HG02678 (cell line): ENCODE data around the gene ACVRL1.

Source experiments
- ATAC-seq: cut with Tn5 transposase; IDR thresholded peaks from one replicate; pipeline ENCODE4 v1.9.1; 2021; ENCODE audit warnings: mild to moderate bottlenecking, moderate library complexity; ENCODE audit not compliant: unreplicated experiment

Gene ACVRL1

DNA sequence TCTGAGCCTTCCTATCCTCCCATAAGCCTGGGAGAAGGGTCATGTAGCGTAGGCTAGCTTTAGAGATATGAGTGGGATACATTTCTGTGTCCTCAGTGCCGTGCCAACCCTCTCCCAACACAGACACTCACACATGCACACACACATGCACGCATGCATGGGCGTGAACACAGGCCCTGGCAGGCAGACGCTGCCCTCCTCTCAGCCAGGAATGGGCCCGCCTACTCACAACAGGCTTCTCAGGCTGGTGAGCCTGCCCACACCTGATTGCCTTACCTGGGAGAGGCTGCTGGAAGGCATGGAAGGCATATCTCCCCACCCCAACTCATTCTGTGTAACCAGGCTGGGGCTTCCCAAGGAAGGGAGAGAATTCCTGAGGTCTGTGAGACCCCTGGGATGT, 31.4 kb downstream of the ACVRL1 start:
- ATAC-seq: no peak

DNA sequence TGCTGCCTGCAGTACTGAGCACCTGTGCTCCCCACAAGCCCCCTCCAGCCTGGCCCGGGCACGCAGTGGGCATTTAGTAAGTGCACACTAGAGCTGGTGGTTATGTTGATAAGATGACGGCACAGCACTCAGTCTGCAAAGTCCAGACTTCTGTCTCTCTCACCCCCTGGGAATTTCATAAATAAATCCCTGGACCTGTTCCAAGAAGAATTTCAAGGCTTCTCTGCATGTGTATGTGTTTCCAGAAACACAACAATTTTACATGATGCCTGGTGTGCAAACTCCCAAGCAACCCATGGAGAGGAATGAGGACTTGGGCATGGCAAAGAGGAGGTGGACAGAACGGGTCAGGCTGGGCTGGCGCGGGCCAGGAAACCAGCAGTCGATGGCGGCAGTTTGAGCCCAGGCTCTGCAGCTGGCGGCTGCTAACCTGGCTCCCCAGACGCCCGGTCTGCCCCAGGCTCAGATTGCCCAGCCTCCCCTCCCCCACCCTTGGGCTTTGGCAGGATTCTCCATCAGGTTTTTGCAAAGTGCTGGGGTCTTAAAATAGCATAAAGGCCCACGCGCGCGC, 33.8 kb downstream of the ACVRL1 start:
- ATAC-seq: no peak

- no peak for ATAC-seq
Observed at GRCh38 chr12:51941604-51942003, 34.3 kb downstream of the ACVRL1 start.

- ATAC-seq: no peak
Observed at GRCh38 chr12:51942056-51942455, 34.8 kb downstream of the ACVRL1 start.

- ATAC-seq: no peak
Observed at GRCh38 chr12:51942501-51943000, 35.2 kb downstream of the ACVRL1 start.

DNA sequence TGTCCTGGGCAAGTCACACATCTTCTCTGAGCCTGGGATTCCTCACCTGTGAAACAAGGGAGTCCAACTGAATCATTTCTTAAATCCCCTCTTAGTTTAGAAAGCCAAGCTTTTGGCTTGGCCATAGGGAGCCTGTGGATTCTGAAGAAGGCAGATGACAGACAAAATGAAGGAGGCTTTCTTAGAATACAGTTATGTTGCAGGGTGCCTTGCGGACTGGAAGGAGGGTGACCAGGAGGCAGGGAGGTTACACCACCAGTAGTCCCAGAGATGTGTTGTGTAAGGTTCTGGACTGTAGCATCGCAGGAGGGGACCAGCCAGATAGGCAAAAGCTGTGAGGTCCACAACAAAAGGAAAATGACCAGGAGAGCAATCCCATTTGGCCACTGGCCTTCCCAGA, 36.0 kb downstream of the ACVRL1 start:
- no peak for ATAC-seq

DNA sequence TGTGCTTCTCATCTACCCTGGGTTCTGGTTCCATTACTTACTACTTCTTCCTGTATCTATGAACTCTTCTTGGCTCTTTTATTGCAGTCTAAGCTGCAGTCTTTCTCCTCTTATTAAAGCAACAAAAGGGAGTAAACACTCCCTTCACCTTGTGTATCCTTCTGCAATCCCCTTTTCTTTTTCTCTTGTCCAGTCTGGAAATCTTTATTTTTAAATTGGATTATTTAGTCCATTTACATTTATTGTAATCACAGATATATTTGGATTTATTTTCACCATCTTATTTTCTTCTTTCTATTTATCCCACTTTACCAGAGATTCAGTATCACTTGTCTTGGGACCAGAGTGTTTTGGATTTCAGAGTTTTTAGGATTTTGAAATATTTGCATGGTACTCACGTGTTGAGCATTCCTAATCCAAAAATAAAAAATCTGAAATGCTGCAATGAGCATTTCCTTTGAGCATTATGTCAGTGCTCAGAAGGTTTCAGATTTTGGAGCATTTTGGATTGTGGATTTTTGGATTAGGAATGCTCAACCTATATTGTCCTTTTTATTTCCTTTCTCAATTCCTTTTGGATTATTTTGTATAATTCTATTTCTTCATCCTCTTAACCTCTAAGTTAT, 37.4 kb downstream of the ACVRL1 start:
- ATAC-seq: no peak

GRCh38 chr12:51947246-51947996, 40.1 kb downstream of the ACVRL1 start:
- ATAC-seq: no peak

DNA sequence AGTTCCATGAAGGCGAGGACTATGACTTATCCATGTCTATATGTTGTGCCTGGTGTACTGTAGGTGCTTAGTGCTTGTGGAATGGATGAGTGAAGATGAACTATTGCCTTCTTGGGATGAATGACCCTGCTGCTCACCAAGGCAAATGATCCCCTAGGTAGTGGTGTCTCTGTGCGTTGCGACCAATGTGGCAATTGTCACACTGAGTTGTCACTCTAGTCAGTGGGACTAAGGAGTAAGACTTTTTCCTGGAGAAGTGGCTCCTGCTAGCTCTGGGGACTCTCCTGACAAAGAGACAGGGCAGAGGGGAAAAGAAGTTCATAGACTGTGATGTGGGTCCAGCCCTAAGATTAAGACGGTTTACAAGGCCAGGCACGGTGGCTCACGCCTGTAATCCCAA, 40.8 kb downstream of the ACVRL1 start:
- no peak for ATAC-seq

DNA sequence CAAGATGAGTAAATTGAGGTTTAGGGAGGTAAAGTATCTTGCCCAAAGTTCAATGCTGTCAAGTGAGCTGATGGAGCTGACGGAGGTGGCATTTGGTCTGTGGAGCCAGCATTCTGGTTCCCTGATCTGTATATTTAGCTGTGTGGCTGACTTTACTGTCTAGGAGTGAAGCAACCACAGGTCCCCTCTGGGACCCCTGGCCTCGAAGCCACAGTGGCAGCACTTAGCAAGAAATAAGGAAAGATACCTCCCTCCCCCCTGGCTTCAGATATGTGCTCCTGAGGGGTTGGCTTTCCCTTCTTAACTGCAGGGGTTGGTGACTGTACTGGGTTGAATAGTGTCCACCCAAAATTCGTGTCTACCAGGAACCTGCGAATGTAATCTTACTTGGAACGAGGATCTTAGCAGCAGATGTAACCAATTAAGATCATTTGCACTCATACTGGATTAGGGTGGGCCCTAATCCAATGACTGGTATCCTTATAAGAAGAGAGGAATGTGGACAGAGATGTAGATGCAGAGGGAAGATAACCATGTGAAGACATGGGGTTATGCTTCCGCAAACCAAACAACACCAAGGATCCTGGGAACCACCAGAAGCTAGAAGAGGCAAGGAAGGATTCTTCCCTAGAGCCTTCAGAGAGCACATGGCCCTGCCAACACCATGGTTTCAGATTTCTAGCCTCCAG, 42.2 kb downstream of the ACVRL1 start:
- no peak for ATAC-seq

GRCh38 chr12:51950682-51951198, 43.4 kb downstream of the ACVRL1 start:
- ATAC-seq: no peak

GRCh38 chr12:51951199-51951842, 44.0 kb downstream of the ACVRL1 start, which contains the start of gene ACVR1B:
Gene ACVR1B, plus strand, starts transcription at chr12:51951699. Its CDS starts 45 bp downstream, at chr12:51951744.
- peak; percentile 92 for ATAC-seq

DNA sequence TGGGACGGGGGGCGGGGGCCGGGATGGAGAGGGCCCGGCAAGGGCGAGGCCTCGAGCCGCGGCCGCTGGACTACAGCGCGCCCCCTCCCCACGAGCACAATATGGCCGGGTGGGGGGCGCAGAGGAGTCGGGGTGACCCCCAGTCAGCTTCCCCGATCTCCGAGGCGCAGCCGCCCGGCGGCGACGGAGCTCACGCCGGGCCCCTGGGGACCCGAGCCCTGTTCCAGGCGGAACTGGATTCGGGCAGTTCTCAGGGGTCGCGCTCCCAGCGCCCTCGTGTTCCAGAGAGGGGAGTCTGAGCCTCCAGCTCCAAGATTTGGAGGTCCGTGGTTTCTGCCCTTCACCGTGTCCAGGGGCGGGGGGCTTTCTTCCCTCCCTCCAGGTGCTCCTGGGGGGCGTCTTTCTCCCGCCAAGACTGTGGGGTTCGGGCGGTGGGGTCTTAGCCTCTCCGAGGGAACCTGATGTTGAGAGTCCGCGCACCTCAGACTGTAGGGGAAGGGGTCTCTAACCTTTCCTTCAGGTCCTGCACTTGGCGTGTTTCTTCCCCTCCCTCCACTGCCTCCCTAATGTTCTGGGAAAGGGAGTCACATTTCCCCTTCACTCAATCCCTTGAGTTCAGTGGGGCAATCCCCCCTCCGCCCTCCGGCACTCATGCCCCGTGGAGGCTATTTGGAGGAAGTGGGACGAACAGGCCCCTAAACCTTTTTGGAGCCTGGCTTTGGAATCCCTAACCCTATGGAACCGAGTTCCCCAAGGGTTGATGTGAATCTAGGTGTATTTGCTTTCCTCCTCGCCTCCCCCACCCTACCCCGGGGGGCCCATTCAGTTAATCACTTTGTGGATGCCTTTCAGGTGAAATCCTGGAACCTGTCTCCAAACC, 44.8 kb downstream of the ACVRL1 start:
- peak; percentile 1 for ATAC-seq

DNA sequence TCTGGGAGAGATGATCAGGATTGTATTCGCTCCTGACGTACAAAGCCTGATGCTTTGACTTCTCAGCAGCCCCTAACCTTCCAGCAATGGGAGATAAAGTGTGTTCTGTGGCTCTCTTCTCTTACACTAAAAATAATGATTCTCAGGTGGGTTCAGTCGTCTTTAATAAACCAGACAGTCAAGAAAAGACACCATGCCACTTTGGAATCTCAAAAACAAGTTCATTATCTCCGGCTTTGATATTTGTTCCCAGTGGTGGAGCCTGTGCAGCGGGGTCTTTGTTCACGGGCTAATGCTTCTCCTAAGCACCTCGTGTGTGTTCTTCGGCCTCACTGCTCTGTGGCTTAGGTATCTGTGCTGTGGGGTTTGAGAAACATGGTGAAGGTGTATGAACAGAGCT, 45.8 kb downstream of the ACVRL1 start:
- no peak for ATAC-seq

GRCh38 chr12:51953864-51954263, 46.6 kb downstream of the ACVRL1 start:
- ATAC-seq: no peak

DNA sequence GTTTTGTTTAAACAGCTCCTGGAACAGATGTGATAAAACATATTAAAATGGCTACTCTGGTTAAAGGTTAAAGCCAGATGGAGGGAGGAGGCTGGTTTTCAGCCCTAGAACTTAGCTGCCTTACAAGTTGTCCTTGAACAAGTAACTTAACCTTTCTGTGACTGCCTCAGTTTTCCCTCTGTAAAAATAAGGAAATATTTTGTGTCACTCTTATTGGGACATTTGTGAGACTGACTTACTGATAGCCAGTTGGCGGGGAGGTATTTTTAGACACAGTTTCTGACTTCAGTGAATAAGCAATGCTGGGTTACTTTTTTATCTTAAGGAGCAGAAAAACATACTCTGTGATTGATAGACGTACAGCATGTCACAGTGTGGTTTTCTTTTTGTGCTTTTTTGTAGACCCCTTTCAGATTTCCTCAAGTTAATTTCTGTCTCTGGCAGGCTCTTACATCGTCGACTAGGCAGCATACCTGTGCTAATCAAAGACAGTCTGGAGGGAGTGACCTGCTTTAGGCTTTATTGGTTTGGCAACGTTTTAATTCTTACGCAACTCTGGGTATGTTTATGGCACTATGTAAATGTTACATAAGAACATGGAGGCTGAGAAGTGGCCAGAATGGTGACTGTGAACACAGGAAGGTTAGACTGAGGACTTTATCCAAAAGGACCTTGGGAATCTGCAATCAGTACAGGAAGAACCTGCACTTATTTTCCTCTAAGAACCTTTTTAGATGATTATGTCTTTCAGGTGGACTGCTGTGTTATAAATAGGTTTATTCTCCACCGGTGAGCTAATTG, 47.5 kb downstream of the ACVRL1 start:
- ATAC-seq: no peak

DNA sequence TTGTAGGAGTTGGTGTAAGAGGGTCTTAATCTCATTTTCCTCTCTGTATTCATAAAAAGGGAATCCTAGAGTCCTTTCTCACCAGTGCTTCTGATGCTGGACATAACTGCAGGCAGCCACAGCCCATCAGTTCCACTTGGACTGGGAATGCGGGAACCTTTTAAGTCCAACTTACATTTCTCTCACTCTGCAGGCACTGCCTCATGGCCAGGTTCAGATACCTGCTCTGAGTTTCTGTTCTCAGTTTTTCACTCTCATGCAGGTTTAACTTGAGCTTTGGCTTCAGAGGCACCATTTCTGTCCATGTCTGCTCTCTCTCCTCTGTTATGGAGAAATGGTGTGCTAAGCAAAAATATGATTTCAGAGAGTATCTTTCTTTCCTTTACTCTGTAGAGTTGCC, 48.4 kb downstream of the ACVRL1 start:
- ATAC-seq: no peak

GRCh38 chr12:51958542-51958941, 51.2 kb downstream of the ACVRL1 start:
- no peak for ATAC-seq

DNA sequence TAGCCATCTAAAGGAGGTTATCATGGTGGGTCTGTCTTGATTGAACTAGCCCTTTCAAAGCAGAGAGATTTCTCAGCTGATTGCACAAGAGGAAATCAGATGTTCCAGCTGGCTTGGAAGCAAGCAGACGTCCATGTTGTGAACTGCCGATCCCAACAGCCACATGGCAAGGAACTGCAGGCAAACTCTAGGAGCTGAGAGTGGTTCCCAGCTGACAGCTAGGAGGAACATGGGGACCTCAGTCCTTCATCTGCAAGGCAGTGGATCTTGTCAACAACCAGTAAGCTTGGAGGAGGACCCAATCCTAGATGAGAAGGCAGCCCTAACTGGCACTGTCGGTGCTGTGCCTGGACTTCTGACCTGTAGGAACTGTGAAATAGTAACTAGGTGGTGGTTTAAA, 51.9 kb downstream of the ACVRL1 start:
- no peak for ATAC-seq
